ENCODE results near the gene ZNF497. TPM values are rescaled to one million over a fixed set of nuclear protein-coding genes. Genes with fewer than 3 reads are reported as not detected.

The ZNF497 gene
- total RNA-seq, 1 experiment from 2014 or later = 1.7 TPM

GRCh38 chr19:58388175-58388526 lies 25.6 kb upstream of the ZNF497 start (continued):
- no peak for TF ChIP-seq ARID4B (CRISPR knock-in tag; IDR thresholded peaks at IDR 0.05; ENCODE audit: borderline replicate concordance)
- TF ChIP-seq ATF3 (CRISPR knock-in tag; conservative IDR thresholded peaks at IDR 0.05) = no peak

- H3K4me1 Mint-ChIP-seq = peaks cover 22% of the 10 kb centered on the region
- TF ChIP-seq SMAD3 (CRISPR knock-in tag; IDR thresholded peaks at IDR 0.05; ENCODE audit: borderline replicate concordance) (no peak; the same call in 1 of the 2 replicates), IRF1 (CRISPR knock-in tag; IDR thresholded peaks at IDR 0.05) (no peak), ARID4B (CRISPR knock-in tag; IDR thresholded peaks at IDR 0.05; ENCODE audit: borderline replicate concordance) (no peak), ZNF416 (CRISPR knock-in tag; IDR thresholded peaks at IDR 0.05) (no peak), SP1 (CRISPR knock-in tag; conservative IDR thresholded peaks at IDR 0.05) (no peak; the same call in 1 of the 2 replicates), USF1 (CRISPR knock-in tag; IDR thresholded peaks at IDR 0.05) (no peak), CREM (CRISPR knock-in tag; IDR thresholded peaks at IDR 0.05) (0 out of 2 replicates have a peak, but pooled peaks have one; percentile 38)
- DNase-seq (ENCODE audit: low spot score) = no peak
- ATAC-seq = no peak
- H3K36me3 Mint-ChIP-seq = peaks cover 39% of the 10 kb centered on the region
- H3K27me3 Mint-ChIP-seq (ENCODE audit: low read depth) = no peaks in the 10 kb centered on the region
- H3K9me3 Mint-ChIP-seq = no peaks in the 10 kb centered on the region
- peak overlapping the region; percentile 96 for H3K4me3 Mint-ChIP-seq
- H3K27ac Mint-ChIP-seq = peak overlapping the region; percentile 70
- ChIA-PET CTCF (interaction anchor here (0.6 kb wide), 1 partner anchor 82 kb away, joined by 3 read pairs; no protein-coding TSS in a partner anchor), POLR2A (interaction anchor here (1.1 kb wide), 1 partner anchor 25 kb away, joined by 3 read pairs; the partner anchor contains the start of gene ZNF497)
These were observed 25.0 kb upstream of the ZNF497 start for GRCh38 chr19:58387338-58388174.
